Neural progenitor cell (in vitro differentiated cells): ENCODE results near the gene CLDN10.

Source experiments
- EZH2phosphoT487 ChIP-seq: fragments of 200-600 bp; sonication (generic); IDR thresholded peaks from 2 replicates; pipeline ENCODE4 v1.6.1; 2017; ENCODE audit warnings: antibody characterized with exemption
- TF ChIP-seq, protein P1 (sequence below): fragments of 200-600 bp; sonication (generic); IDR thresholded peaks from 2 replicates; pipeline ENCODE4 v1.5.1; 2017; ENCODE audit warnings: antibody characterized with exemption, mild to moderate bottlenecking

- TF ChIP-seq, protein P1, sequence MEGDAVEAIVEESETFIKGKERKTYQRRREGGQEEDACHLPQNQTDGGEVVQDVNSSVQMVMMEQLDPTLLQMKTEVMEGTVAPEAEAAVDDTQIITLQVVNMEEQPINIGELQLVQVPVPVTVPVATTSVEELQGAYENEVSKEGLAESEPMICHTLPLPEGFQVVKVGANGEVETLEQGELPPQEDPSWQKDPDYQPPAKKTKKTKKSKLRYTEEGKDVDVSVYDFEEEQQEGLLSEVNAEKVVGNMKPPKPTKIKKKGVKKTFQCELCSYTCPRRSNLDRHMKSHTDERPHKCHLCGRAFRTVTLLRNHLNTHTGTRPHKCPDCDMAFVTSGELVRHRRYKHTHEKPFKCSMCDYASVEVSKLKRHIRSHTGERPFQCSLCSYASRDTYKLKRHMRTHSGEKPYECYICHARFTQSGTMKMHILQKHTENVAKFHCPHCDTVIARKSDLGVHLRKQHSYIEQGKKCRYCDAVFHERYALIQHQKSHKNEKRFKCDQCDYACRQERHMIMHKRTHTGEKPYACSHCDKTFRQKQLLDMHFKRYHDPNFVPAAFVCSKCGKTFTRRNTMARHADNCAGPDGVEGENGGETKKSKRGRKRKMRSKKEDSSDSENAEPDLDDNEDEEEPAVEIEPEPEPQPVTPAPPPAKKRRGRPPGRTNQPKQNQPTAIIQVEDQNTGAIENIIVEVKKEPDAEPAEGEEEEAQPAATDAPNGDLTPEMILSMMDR: no peak
- no peak for TF ChIP-seq EZH2phosphoT487
Measured at GRCh38 chr13:95553581-95554385, 1.3 kb downstream of the CLDN10 start.
